ENCODE results near the gene ERCC6L2.

Gene ERCC6L2

DNA sequence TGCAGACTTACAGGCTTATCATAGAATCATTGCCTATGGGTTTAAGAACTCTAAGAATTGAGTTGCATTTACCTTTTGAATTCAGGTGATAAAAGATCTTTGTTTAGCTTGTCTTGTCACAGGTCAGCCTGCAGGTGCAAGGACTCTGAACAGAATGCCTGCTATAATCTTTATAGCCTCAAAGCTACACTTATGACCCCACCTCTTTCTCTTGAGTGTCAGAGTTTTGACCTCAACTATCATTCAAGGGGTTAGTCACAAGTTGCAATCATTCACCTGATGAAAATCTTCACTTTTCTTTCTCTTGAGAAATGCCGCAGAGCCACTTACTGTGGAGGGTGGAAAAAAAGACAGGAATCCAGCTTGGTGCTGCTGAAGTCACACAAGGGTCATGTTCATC lies 49.5 kb downstream of the ERCC6L2 start:
- H3K36me3 ChIP-seq (ENCODE audit: control insufficient read depth, low read length): peaks cover 69% of the 10 kb centered on the region
- no peak overlapping the region for H3K27ac ChIP-seq (ENCODE audit: low read depth, low read length)

DNA sequence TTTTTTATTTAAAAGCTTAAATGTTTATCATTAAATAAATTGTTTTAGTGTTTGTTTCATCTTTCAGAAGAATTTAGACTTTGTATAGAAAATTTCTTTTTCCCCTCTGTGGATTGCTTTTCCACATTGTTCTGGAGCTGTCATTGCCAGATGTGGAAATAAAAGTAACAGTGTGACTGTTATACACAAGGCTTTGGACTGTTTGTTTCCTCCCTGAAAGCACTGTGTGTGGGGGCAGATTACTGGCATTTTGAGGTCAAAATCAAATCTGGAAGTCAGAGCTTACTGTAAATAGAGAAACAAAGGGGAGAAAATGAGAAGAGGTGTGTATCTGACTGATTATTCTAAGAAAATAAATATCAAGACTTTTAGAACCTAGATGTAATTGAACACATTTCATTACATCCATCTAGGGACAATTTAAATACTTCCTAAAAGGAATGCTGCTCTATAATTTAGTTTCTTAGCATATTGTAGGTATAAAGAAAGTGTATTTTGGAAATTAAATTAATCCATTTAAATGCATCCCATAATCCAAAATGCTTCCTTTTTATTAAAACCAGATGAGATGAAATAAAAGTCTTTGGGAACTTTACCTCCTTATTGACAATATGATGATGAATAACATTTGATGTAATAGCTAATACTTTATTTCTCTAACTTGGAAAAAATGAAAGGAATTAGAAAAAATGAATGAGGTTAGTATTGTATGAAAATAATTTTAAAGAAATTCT lies 51.9 kb downstream of the ERCC6L2 start:
- Histone ChIP-seq H4K20me1 (ENCODE audit: control insufficient read depth, insufficient read depth, low read depth, low read length) (no peaks in the 10 kb centered on the region), H3F3A (ENCODE audit: control insufficient read depth, insufficient read depth) (no peaks in the 10 kb centered on the region), H3K79me2 (ENCODE audit: control insufficient read depth, low read length) (no peaks in the 10 kb centered on the region), H3K9me3 (ENCODE audit: control insufficient read depth, insufficient read depth, low read length) (no peaks in the 10 kb centered on the region), H3K27me3 (ENCODE audit: control insufficient read depth, low read length) (no peaks in the 10 kb centered on the region), H3K9me2 (replicated peaks; ENCODE audit: control insufficient read depth, low read length) (no peaks in the 10 kb centered on the region), H3K4me3 (ENCODE audit: low read length) (no peak overlapping the region), H3K27ac (ENCODE audit: low read depth, low read length) (no peak overlapping the region), H3K4me2 (ENCODE audit: low read length) (no peak overlapping the region), H3K4me1 (ENCODE audit: control insufficient read depth, low read length) (no peaks in the 10 kb centered on the region), H3K36me3 (ENCODE audit: control insufficient read depth, low read length) (peaks cover 67% of the 10 kb centered on the region)
- TF ChIP-seq CTCF (IDR thresholded peaks at IDR 0.05; ENCODE audit: low read depth, low read length, poor library complexity, severe bottlenecking) (no peak), EZH2phosphoT487 (IDR thresholded peaks at IDR 0.05; ENCODE audit: borderline replicate concordance, low read length) (no peak)

More for the DNA sequence above, 49.5 kb downstream of the ERCC6L2 start:
- Histone ChIP-seq H3K9me2 (replicated peaks; ENCODE audit: control insufficient read depth, low read length) (no peaks in the 10 kb centered on the region), H3K4me3 (ENCODE audit: low read length) (no peak overlapping the region), H3K27me3 (ENCODE audit: control insufficient read depth, low read length) (no peaks in the 10 kb centered on the region), H3K9me3 (ENCODE audit: control insufficient read depth, insufficient read depth, low read length) (no peaks in the 10 kb centered on the region), H4K20me1 (ENCODE audit: control insufficient read depth, insufficient read depth, low read depth, low read length) (no peaks in the 10 kb centered on the region), H3K79me2 (ENCODE audit: control insufficient read depth, low read length) (no peaks in the 10 kb centered on the region), H3F3A (ENCODE audit: control insufficient read depth, insufficient read depth) (peaks cover 4% of the 10 kb centered on the region; the same call in 1 of the 2 replicates), H3K4me1 (ENCODE audit: control insufficient read depth, low read length) (no peaks in the 10 kb centered on the region), H3K4me2 (ENCODE audit: low read length) (no peak overlapping the region)
- TF ChIP-seq CTCF (IDR thresholded peaks at IDR 0.05; ENCODE audit: low read depth, low read length, poor library complexity, severe bottlenecking) (no peak), EZH2phosphoT487 (IDR thresholded peaks at IDR 0.05; ENCODE audit: borderline replicate concordance, low read length) (no peak)

- Histone ChIP-seq H3K36me3 (ENCODE audit: control insufficient read depth, low read length) (peaks cover 57% of the 10 kb centered on the region), H3K4me3 (ENCODE audit: low read length) (no peak overlapping the region), H3K4me2 (ENCODE audit: low read length) (no peak overlapping the region), H3F3A (ENCODE audit: control insufficient read depth, insufficient read depth) (no peaks in the 10 kb centered on the region), H4K20me1 (ENCODE audit: control insufficient read depth, insufficient read depth, low read depth, low read length) (no peaks in the 10 kb centered on the region), H3K9me2 (replicated peaks; ENCODE audit: control insufficient read depth, low read length) (no peaks in the 10 kb centered on the region), H3K27ac (ENCODE audit: low read depth, low read length) (no peak overlapping the region), H3K79me2 (ENCODE audit: control insufficient read depth, low read length) (no peaks in the 10 kb centered on the region), H3K27me3 (ENCODE audit: control insufficient read depth, low read length) (no peaks in the 10 kb centered on the region), H3K4me1 (ENCODE audit: control insufficient read depth, low read length) (no peaks in the 10 kb centered on the region), H3K9me3 (ENCODE audit: control insufficient read depth, insufficient read depth, low read length) (no peaks in the 10 kb centered on the region)
- no peak for TF ChIP-seq EZH2phosphoT487 (IDR thresholded peaks at IDR 0.05; ENCODE audit: borderline replicate concordance, low read length)
- TF ChIP-seq CTCF (IDR thresholded peaks at IDR 0.05; ENCODE audit: low read depth, low read length, poor library complexity, severe bottlenecking): no peak
These were observed 54.8 kb downstream of the ERCC6L2 start for GRCh38 chr9:95930277-95930676.

All from DOHH2 (cell line).